Prostate gland (tissue), 2 donors: ENCODE data around the gene TDRD10.

ENCODE experiments used
- CTCF ChIP-seq, 4 experiments: fragments of 200-600 bp in 2 of 4; fragments of 450-650 bp in 2 of 4; sonication (generic) in 2 of 4; IDR thresholded peaks; 1 replicate in 3 of 4; 2 replicates in 1 of 4; pipeline ENCODE4 v1.5.1; 2016 to 2019; ENCODE audit warnings: antibody characterized with exemption in 4 of 4, mild to moderate bottlenecking in 2 of 4, moderate library complexity in 2 of 4
- POLR2AphosphoS5 ChIP-seq: sonication (generic); formaldehyde crosslinking; IDR thresholded peaks from one replicate; pipeline ENCODE4 v1.6.1; 2017; ENCODE audit warnings: antibody characterized with exemption

DNA sequence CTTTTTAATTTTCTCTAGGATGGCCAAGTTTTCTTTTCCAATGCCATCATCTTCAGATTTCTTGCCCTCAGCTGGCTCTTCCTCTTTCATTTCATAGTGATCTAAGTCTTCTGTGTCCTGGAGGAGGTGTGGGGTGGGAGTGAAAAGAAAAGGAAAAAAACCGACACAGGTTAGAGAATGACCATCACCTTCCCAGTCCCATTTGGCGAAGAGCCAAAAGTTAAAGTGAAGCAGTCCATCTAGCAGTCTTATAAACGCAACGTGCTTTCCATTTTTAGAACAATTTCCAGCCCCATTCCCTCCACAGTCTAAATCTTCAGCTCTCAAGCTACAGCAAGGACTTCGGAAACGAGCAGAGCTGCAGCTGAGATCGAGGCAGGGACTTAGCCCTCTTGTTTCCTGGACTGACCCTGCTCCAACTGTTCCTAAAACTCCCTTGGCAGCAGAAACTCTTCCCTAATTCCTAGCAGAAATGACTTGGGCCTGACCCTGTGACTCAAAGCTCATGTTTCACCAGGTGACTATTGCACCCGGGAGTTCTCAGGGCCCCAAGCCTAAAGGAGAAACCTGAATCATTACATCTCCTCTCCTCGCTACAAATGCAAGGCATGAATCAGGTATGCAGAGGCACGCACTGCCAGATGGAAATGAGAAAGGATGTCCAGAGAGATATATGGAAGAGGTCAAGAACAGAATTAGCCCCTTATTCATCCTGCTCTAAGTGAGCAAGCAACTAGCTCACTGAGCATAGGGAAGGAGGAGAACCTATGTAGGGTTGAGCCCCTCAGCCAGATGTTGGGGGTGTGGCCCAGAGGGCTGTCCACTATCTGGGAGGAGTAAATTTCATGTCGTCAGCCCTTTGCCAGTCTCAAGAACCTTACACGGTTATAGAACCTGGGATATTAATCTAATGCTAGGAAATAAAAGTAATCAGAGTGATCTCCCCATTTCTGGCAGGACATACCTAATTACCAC is 51.3 kb downstream of the TDRD10 start:
- TF ChIP-seq POLR2AphosphoS5 (no peak), CTCF (IDR thresholded peaks at IDR 0.05) (no peak)
